H1 (cell line): ENCODE data around the gene PDZD2. TPM values are rescaled to one million over a fixed set of nuclear protein-coding genes. Genes with fewer than 3 reads are reported as not detected.

Source experiments
- CTCF ChIA-PET: fragments of 300-600 bp; sonication (Branson Sonifier 250); formaldehyde crosslinking; loops from one replicate; lab custom pipeline; 2021; ENCODE audit not compliant: partially characterized antibody; lab: Charles Lee
- POLR2A ChIA-PET: fragments of 300-600 bp; sonication (Branson Sonifier 250); formaldehyde crosslinking; loops from one replicate; lab custom pipeline; 2021; ENCODE audit warnings: inconsistent platforms; ENCODE audit not compliant: partially characterized antibody; lab: Charles Lee
- DNase-seq, 2 experiments: peaks; one replicate each; pipeline versions ENCODE4 v3.0.0 to v3.0.0-alpha.2; 2010 to 2022; ENCODE audit warnings: low spot score in 2 of 2, low read depth in 1 of 2, mixed read lengths in 1 of 2
- FAIRE-seq: peaks from 2 replicates; lab custom pipeline; 2011; peaks lifted over from hg19 to GRCh38; lab: Jason Lieb, UNC
- H2AFZ ChIP-seq: 2 replicates; pipeline ENCODE4 v1.8.1; 2012; ENCODE audit warnings: low read length, inconsistent platforms
- H2AK5ac ChIP-seq: 2 replicates; pipeline ENCODE4 v1.6.1; 2013; ENCODE audit warnings: low read depth, low read length
- H2BK120ac ChIP-seq: replicated peaks from 2 replicates; pipeline ENCODE3; 2013; ENCODE audit warnings: low read depth, low read length, inconsistent platforms
- H2BK12ac ChIP-seq: 2 replicates; pipeline ENCODE4 v1.6.1; 2013; ENCODE audit warnings: low read depth, low read length
- H2BK15ac ChIP-seq: 2 replicates; pipeline ENCODE4 v1.6.1; 2013; ENCODE audit warnings: low read length
- H2BK20ac ChIP-seq: 2 replicates; pipeline ENCODE4 v1.6.1; 2013; ENCODE audit warnings: low read length
- H2BK5ac ChIP-seq: 2 replicates; pipeline ENCODE4 v1.6.1; 2013; ENCODE audit warnings: low read depth, low read length
- H3K14ac ChIP-seq: 2 replicates; pipeline ENCODE4 v1.6.1; 2013; ENCODE audit warnings: inconsistent platforms; ENCODE audit not compliant: insufficient read length
- H3K18ac ChIP-seq: 2 replicates; pipeline ENCODE4 v1.6.1; 2013; ENCODE audit warnings: low read length; ENCODE audit errors: extremely low read depth
- H3K23ac ChIP-seq: 2 replicates; pipeline ENCODE4 v1.6.1; 2013; ENCODE audit warnings: inconsistent platforms; ENCODE audit not compliant: insufficient read length
- H3K23me2 ChIP-seq: 2 replicates; pipeline ENCODE4 v1.6.1; 2013; ENCODE audit warnings: low read depth, low read length
- H3K27ac ChIP-seq: 2 replicates; pipeline ENCODE4 v1.6.1; 2011; ENCODE audit warnings: low read depth, low read length, inconsistent platforms
- H3K27me3 ChIP-seq, 4 experiments: replicated peaks in 1 of 4; 1 replicate in 1 of 4; 2 replicates in 3 of 4; pipeline versions ENCODE4 v1.6.1 to v1.8.1; 2011 to 2013; ENCODE audit warnings: low read length in 3 of 4, mild to moderate bottlenecking in 3 of 4, inconsistent platforms in 2 of 4, mixed read lengths in 2 of 4, moderate library complexity in 1 of 4; ENCODE audit not compliant: control insufficient read depth in 3 of 4, insufficient read depth in 3 of 4; ENCODE audit errors: extremely low read depth in 1 of 4
- H3K36me3 ChIP-seq, 4 experiments: 2 replicates each; pipeline versions ENCODE4 v1.6.1 to v1.8.1; 2011 to 2013; ENCODE audit warnings: mild to moderate bottlenecking in 4 of 4, low read length in 3 of 4, moderate library complexity in 2 of 4, control low read depth in 1 of 4, inconsistent platforms in 1 of 4; ENCODE audit not compliant: insufficient read depth in 4 of 4, control insufficient read depth in 2 of 4
- H3K4ac ChIP-seq: replicated peaks from 2 replicates; pipeline ENCODE3; 2013; ENCODE audit warnings: low read length, low read depth, mixed read lengths, inconsistent platforms; ENCODE audit not compliant: insufficient read length
- H3K4me1 ChIP-seq, 4 experiments: replicated peaks in 1 of 4; 1 replicate in 1 of 4; 2 replicates in 3 of 4; pipeline versions ENCODE4 v1.6.1 to v1.8.1; 2011 to 2013; ENCODE audit warnings: low read length in 3 of 4, inconsistent platforms in 2 of 4, mixed read lengths in 1 of 4; ENCODE audit not compliant: insufficient read depth in 4 of 4, control insufficient read depth in 3 of 4
- H3K4me2 ChIP-seq, 2 experiments: 2 replicates each; pipeline versions ENCODE4 v1.6.1 to v1.8.1; 2011 to 2013; ENCODE audit warnings: low read depth in 2 of 2, low read length in 2 of 2, control low read depth in 1 of 2, inconsistent platforms in 1 of 2, mild to moderate bottlenecking in 1 of 2; ENCODE audit not compliant: insufficient read depth in 1 of 2
- H3K4me3 ChIP-seq, 4 experiments: fragments of 200-600, 300-600 bp in 1 of 4; sonication (generic), shearing (Covaris generic), sonication (Bioruptor Twin) in 1 of 4; 2 replicates each; pipeline versions ENCODE4 v1.5.1 to v1.8.1; 2011 to 2016; ENCODE audit warnings: low read length in 4 of 4, low read depth in 3 of 4, control low read depth in 2 of 4, inconsistent platforms in 2 of 4, mild to moderate bottlenecking in 2 of 4, mixed read lengths in 1 of 4, moderate library complexity in 1 of 4; ENCODE audit not compliant: insufficient read depth in 2 of 4; ENCODE audit errors: extremely low read depth in 1 of 4
- H3K56ac ChIP-seq: replicated peaks from 2 replicates; pipeline ENCODE3; 2013; ENCODE audit warnings: low read depth, mild to moderate bottlenecking, mixed read lengths, low read length, inconsistent platforms; ENCODE audit not compliant: insufficient read length
- H3K79me1 ChIP-seq: 2 replicates; pipeline ENCODE4 v1.6.1; 2013; ENCODE audit warnings: low read depth, low read length, control low read depth
- H3K79me2 ChIP-seq, 2 experiments: 2 replicates each; pipeline versions ENCODE4 v1.6.1 to v1.8.1; 2012 to 2013; ENCODE audit warnings: low read length in 2 of 2, mild to moderate bottlenecking in 2 of 2, inconsistent platforms in 1 of 2; ENCODE audit not compliant: insufficient read depth in 2 of 2, control insufficient read depth in 1 of 2
- H3K9ac ChIP-seq, 4 experiments: replicated peaks in 1 of 4; 1 replicate in 1 of 4; 2 replicates in 3 of 4; pipeline versions ENCODE4 v1.6.1 to v1.8.1; 2011 to 2013; ENCODE audit warnings: low read depth in 3 of 4, low read length in 3 of 4, control low read depth in 2 of 4, mild to moderate bottlenecking in 2 of 4, moderate library complexity in 2 of 4, inconsistent platforms in 1 of 4; ENCODE audit errors: extremely low read depth in 1 of 4
- H3K9me3 ChIP-seq, 2 experiments: 2 replicates each; pipeline versions ENCODE4 v1.6.1 to v1.8.1; 2012 to 2013; ENCODE audit warnings: mild to moderate bottlenecking in 2 of 2, moderate library complexity in 2 of 2, control low read depth in 1 of 2, inconsistent platforms in 1 of 2, low read depth in 1 of 2, low read length in 1 of 2, mixed read lengths in 1 of 2; ENCODE audit not compliant: insufficient read depth in 2 of 2
- H4K20me1 ChIP-seq, 2 experiments: replicated peaks in 1 of 2; 2 replicates each; pipeline versions ENCODE3 to v1.8.1; 2011 to 2013; ENCODE audit warnings: inconsistent platforms in 2 of 2, low read length in 2 of 2, mild to moderate bottlenecking in 1 of 2; ENCODE audit not compliant: insufficient read depth in 2 of 2, control insufficient read depth in 1 of 2
- H4K5ac ChIP-seq: 2 replicates; pipeline ENCODE4 v1.6.1; 2013; ENCODE audit warnings: low read length, low read depth, mixed read lengths, inconsistent platforms; ENCODE audit not compliant: insufficient read length
- H4K8ac ChIP-seq: 2 replicates; pipeline ENCODE4 v1.8.0; 2013; ENCODE audit warnings: mild to moderate bottlenecking, moderate library complexity, low read length, inconsistent platforms; ENCODE audit not compliant: insufficient read depth; ENCODE audit errors: extremely low read depth
- H4K91ac ChIP-seq: replicated peaks from 2 replicates; pipeline ENCODE3; 2013; ENCODE audit warnings: low read length, mixed read lengths, inconsistent platforms; ENCODE audit not compliant: insufficient read length
- BACH1 ChIP-seq: IDR thresholded peaks from 2 replicates; pipeline ENCODE4 v1.6.1; 2012; ENCODE audit warnings: low read length, improper control_type of control experiment
- CBX8 ChIP-seq: fragments of 300-800, 300-1000 bp; sonication (generic); IDR thresholded peaks from 2 replicates; pipeline ENCODE4 v1.7.1; 2016; ENCODE audit warnings: low read depth, low read length, borderline replicate concordance
- CREB1 ChIP-seq: IDR thresholded peaks from 2 replicates; pipeline ENCODE4 v1.6.1; 2012; ENCODE audit warnings: inconsistent platforms
- FOSL1 ChIP-seq: IDR thresholded peaks from 2 replicates; pipeline ENCODE4 v1.6.1; 2011; ENCODE audit warnings: mild to moderate bottlenecking, low read depth, low read length, moderate library complexity; ENCODE audit not compliant: insufficient read depth
- HDAC2 ChIP-seq, 2 experiments: fragments of 300-600 bp in 1 of 2; sonication (generic) in 1 of 2; IDR thresholded peaks; 2 replicates each; pipeline ENCODE4 v1.6.1; 2011 to 2012; ENCODE audit warnings: low read depth in 2 of 2, low read length in 2 of 2, mild to moderate bottlenecking in 2 of 2, moderate library complexity in 2 of 2, borderline replicate concordance in 1 of 2, inconsistent platforms in 1 of 2
- HDAC6 ChIP-seq: IDR thresholded peaks from one replicate; pipeline ENCODE4 v1.7.1; 2012; ENCODE audit warnings: low read depth, mild to moderate bottlenecking, inconsistent platforms, low read length, moderate library complexity
- JUND ChIP-seq: IDR thresholded peaks from 2 replicates; pipeline ENCODE4 v1.6.1; 2011; ENCODE audit warnings: mild to moderate bottlenecking, improper control_type of control experiment, low read length
- KDM4A ChIP-seq: IDR thresholded peaks from one replicate; pipeline ENCODE4 v1.7.1; 2012; ENCODE audit warnings: low read depth, mild to moderate bottlenecking, moderate library complexity, low read length, inconsistent platforms; ENCODE audit not compliant: severe bottlenecking
- NANOG ChIP-seq: IDR thresholded peaks from 2 replicates; pipeline ENCODE4 v1.6.1; 2011; ENCODE audit warnings: low read length, low read depth, mild to moderate bottlenecking, inconsistent platforms; ENCODE audit not compliant: insufficient read depth, poor library complexity, severe bottlenecking
- SIN3A ChIP-seq, 2 experiments: IDR thresholded peaks in 1 of 2; conservative IDR thresholded peaks in 1 of 2; 2 replicates each; pipeline ENCODE4 v1.6.1; 2011 to 2012; ENCODE audit warnings: low read length in 2 of 2, improper control_type of control experiment in 1 of 2, low read depth in 1 of 2, mild to moderate bottlenecking in 1 of 2
- SP1 ChIP-seq: IDR thresholded peaks from 2 replicates; pipeline ENCODE4 v1.6.1; 2011; ENCODE audit warnings: low read depth, low read length
- SP2 ChIP-seq: IDR thresholded peaks from 2 replicates; pipeline ENCODE4 v1.6.1; 2012; ENCODE audit warnings: mild to moderate bottlenecking, low read length, inconsistent platforms
- SUZ12 ChIP-seq: fragments of 200-600 bp; sonication (generic); IDR thresholded peaks from 2 replicates; pipeline ENCODE4 v1.6.1; 2012; ENCODE audit warnings: mild to moderate bottlenecking, inconsistent platforms, low read length, moderate library complexity, mixed read lengths
- TCF12 ChIP-seq: IDR thresholded peaks from 2 replicates; pipeline ENCODE4 v1.6.1; 2011; ENCODE audit warnings: low read depth, mild to moderate bottlenecking, low read length
- TEAD4 ChIP-seq: IDR thresholded peaks from 2 replicates; pipeline ENCODE4 v1.6.1; 2012; ENCODE audit warnings: low read depth, low read length, inconsistent platforms, mixed read lengths
- WGBS, 2 experiments: shearing (Covaris generic) in 1 of 2; methylation state at CpG; one replicate each; pipeline versions ENCODE4 v1.1.6 to v1.1.7; 2013 to 2015; ENCODE audit warnings: low lambda C conversion rate in 2 of 2, mixed read lengths in 2 of 2, inconsistent platforms in 1 of 2, low coverage in 1 of 2, missing lambda C conversion rate in 1 of 2; ENCODE audit not compliant: insufficient replicate concordance in 2 of 2, insufficient coverage in 1 of 2, insufficient read length in 1 of 2; ENCODE audit errors: extremely low coverage in 1 of 2, missing lambda C conversion rate in 1 of 2; 5-methylcytosine and 5-hydroxymethylcytosine counted together
- polyA plus RNA-seq, 7 experiments: library from polyadenylated mRNA; depleted of rRNA in 3 of 7; stranded (reverse) in 5 of 7; unstranded in 2 of 7; fragments of >200 nt in 5 of 7; fragments of 200-250 nt in 2 of 7; gene quantifications; 1 replicate in 5 of 7; 2 replicates in 1 of 7; 4 replicates in 1 of 7; pipeline versions ENCODE4 v1.2.1 to v1.2.3, GENCODE V29; 2011 to 2013; ENCODE audit warnings: missing spikeins in 2 of 7, mixed read lengths in 2 of 7
- total RNA-seq: library from RNA; stranded (reverse); fragmentation: NEBNext Ultra II Directional; extraction: Animal tissue kit (Norgen Biotek cat#: 25700); gene quantifications from 2 replicates; pipeline ENCODE4 v1.2.1, GENCODE V29; 2021

Gene PDZD2
- total and polyA plus RNA-seq, 2 of the 8 experiments (the other 6 are each of a cell fraction or from before 2014, with no cell fraction given): 1.2 to 6.8 TPM

- Histone ChIP-seq H4K5ac (no peak overlapping the region), H3K14ac (no peak overlapping the region), H2AFZ (no peak overlapping the region), H3K4me3 (no peak overlapping the region), H3K4me1 (peaks cover 5 to 18% (median 14%) of the 10 kb centered on the region in 4 experiments), H3K79me1 (no peaks in the 10 kb centered on the region; the same call in 1 of the 2 replicates), H2BK5ac (peak overlapping the region; percentile 41; the same call in 1 of the 2 replicates), H3K18ac (no peak overlapping the region), H3K23me2 (no peaks in the 10 kb centered on the region), H3K36me3 (no peaks in the 10 kb centered on the region), H2BK120ac (no peak overlapping the region), H4K8ac (no peak overlapping the region), H4K91ac (peak overlapping the region; percentile 64), H3K79me2 (no peaks in the 10 kb centered on the region), H4K20me1 (no peaks in the 10 kb centered on the region), H2BK15ac (no peak overlapping the region), H3K4me2 (no peak overlapping the region), H3K23ac (no peak overlapping the region), H2AK5ac (no peak overlapping the region), H3K27me3 (no peaks in the 10 kb centered on the region), H3K4ac (no peak overlapping the region), H3K56ac (no peak overlapping the region), H3K9me3 (no peaks in the 10 kb centered on the region), H2BK12ac (peak overlapping the region; percentile 89), H3K27ac (no peak overlapping the region), H2BK20ac (peak overlapping the region; percentile 68; the same call in 1 of the 2 replicates), H3K9ac (no peak overlapping the region)
- POLR2A ChIA-PET: interaction anchor here (0.6 kb wide), 1 partner anchor 444 kb away, joined by 3 read pairs; no protein-coding TSS in a partner anchor
- FAIRE-seq (no peak), DNase-seq (no peak)
- CTCF ChIA-PET: interaction anchor here (1.0 kb wide), 1 partner anchor 416 kb away, joined by 3 read pairs; no protein-coding TSS in a partner anchor
- WGBS, 2 experiments: 93% methylated on average over 7 of the region's 7 CpGs; no CpG with 5 or more reads in 1 of the 2 experiments
- TF ChIP-seq CREB1: no peak
- no peak for TF ChIP-seq SP2
- no peak for TF ChIP-seq SIN3A (conservative IDR thresholded peaks at IDR 0.05 in 1 of 2, IDR thresholded peaks at IDR 0.05 in 1 of 2; ENCODE audit: low read depth in 1 of 2, low read length in 2 of 2)
- no peak for TF ChIP-seq TCF12
- no peak for TF ChIP-seq HDAC2 (IDR thresholded peaks at IDR 0.05; ENCODE audit: borderline replicate concordance in 1 of 2, low read depth in 2 of 2, low read length in 2 of 2)
- no peak for TF ChIP-seq SUZ12
- no peak for TF ChIP-seq FOSL1
- TF ChIP-seq NANOG: no peak
- no peak for TF ChIP-seq HDAC6
- no peak for TF ChIP-seq BACH1
- no peak for TF ChIP-seq KDM4A
- TF ChIP-seq CBX8: no peak
- TF ChIP-seq JUND: no peak
- no peak for TF ChIP-seq SP1
- no peak for TF ChIP-seq TEAD4
Observed at GRCh38 chr5:31995714-31996113, 356.8 kb downstream of the PDZD2 start.
